ENCODE data around the gene PRPF40B.

Gene PRPF40B

DNA sequence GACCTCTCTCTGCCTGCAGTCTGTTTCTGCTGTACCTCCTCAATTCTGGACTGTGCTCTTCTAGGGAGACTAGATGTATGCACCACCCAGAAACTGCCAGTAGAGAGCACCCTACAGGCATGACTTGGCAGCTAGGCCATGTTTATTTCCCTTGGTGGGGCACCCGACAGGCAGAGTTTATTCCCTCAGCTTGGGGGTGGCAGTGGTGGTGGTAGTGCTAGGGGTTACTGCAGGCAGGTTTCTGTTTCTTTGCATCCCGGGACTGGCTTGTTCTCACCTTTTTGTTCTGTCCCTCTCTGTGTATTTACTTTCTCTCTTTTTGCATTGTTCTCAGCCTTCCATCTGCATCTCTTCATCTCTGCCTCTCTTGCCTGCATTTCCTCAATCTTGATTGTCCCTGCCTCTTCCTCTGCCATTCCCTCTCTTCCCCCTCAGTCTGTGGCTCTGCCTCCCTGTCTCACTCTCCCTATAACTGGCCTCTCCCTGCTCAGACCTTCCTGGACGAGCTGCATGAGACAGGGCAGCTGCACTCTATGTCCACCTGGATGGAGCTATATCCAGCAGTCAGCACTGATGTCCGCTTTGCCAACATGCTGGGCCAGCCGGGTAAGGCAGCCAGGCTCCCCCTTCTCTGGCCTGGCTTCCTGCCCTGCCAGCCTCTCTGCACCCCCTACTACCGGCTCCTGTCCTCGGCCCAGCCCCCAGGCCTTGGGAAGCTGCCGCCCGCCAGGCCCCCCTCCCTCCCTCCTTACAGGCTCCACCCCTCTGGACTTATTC lies 13.8 kb downstream of the PRPF40B start:
- no peak overlapping the region for H3K4me3 ChIP-seq (ENCODE audit: low read length)
- DNase-seq (ENCODE audit: low read depth), result peak; percentile 68
- TF ChIP-seq, protein P1, sequence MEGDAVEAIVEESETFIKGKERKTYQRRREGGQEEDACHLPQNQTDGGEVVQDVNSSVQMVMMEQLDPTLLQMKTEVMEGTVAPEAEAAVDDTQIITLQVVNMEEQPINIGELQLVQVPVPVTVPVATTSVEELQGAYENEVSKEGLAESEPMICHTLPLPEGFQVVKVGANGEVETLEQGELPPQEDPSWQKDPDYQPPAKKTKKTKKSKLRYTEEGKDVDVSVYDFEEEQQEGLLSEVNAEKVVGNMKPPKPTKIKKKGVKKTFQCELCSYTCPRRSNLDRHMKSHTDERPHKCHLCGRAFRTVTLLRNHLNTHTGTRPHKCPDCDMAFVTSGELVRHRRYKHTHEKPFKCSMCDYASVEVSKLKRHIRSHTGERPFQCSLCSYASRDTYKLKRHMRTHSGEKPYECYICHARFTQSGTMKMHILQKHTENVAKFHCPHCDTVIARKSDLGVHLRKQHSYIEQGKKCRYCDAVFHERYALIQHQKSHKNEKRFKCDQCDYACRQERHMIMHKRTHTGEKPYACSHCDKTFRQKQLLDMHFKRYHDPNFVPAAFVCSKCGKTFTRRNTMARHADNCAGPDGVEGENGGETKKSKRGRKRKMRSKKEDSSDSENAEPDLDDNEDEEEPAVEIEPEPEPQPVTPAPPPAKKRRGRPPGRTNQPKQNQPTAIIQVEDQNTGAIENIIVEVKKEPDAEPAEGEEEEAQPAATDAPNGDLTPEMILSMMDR (IDR thresholded peaks at IDR 0.05; ENCODE audit: insufficient read depth, low read depth, low read length, missing control alignments), result peak; percentile 81

DNA sequence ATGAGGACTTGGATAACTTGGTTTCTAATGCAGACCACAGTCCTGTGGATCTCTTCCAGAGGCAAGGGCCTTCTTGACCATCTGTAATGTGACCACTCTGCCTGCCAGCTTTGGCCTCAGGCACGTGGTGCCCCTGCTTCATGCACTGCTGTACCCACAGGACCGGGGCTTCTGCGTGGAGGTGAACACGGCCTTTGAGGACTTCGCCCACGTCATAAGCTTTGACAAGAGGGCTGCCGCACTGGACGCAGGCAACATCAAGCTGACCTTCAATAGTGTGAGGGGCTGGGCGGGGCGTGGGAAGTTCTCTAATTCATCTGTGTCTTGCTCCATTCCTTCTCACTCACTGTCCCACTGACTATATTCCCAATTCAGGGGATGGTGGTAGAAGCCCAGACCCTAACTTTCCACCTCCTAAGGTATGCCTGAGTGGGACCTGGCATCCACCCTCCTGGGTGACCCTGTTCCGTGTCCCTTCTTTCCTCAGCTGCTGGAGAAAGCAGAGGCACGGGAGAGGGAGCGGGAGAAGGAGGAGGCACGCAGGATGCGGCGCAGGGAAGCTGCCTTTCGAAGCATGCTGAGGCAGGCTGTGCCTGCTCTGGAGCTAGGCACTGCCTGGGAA lies 18.5 kb downstream of the PRPF40B start:
- DNase-seq (ENCODE audit: low read depth), result no peak
- H3K4me3 ChIP-seq (ENCODE audit: low read length), result no peak overlapping the region
- TF ChIP-seq, protein P1 (IDR thresholded peaks at IDR 0.05; ENCODE audit: insufficient read depth, low read depth, low read length, missing control alignments), result no peak

DNA sequence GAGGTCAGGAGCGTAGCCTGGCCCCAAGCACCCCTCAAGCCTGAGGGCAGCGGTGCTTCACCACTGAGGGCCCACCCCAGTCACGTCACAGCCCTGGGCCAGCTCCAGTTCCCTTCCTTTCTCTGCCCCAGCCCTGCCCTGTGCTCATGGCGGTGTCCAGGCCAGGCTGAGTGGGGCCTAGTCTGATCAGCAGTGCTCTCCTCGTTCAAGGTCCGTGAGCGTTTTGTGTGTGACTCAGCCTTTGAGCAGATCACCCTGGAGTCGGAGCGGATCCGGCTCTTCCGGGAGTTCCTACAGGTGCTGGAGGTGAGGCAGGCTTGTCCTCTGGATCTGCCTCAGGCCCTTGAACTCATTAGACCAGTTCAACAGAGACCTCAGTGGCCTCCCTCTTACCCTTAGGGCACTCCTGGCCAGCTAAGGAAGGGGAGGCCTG lies 19.0 kb downstream of the PRPF40B start:
- H3K4me3 ChIP-seq (ENCODE audit: low read length), result no peak overlapping the region
- DNase-seq (ENCODE audit: low read depth), result peak; percentile 80
- TF ChIP-seq, protein P1 (IDR thresholded peaks at IDR 0.05; ENCODE audit: insufficient read depth, low read depth, low read length, missing control alignments), result no peak

DNA sequence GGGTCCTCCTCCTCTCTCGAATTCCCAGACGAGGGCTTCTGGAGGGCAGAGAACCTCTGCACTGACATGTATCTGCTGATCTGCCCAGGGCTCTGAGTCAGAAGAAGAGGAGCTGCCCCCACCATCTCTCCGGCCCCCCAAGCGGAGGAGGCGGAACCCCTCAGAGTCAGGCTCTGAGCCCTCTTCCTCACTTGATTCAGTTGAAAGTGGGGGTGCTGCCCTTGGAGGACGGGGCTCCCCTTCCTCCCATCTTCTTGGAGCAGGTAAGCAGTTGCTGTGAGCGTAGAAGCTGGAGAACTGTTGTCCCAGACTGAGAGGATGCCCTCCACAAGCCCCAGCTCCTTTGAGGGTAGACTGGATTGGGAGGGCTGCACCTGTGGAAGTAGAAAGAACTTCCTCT lies 19.8 kb downstream of the PRPF40B start:
- H3K4me3 ChIP-seq (ENCODE audit: low read length), result no peak overlapping the region
- DNase-seq (ENCODE audit: low read depth), result no peak
- TF ChIP-seq, protein P1 (IDR thresholded peaks at IDR 0.05; ENCODE audit: insufficient read depth, low read depth, low read length, missing control alignments), result no peak

DNA sequence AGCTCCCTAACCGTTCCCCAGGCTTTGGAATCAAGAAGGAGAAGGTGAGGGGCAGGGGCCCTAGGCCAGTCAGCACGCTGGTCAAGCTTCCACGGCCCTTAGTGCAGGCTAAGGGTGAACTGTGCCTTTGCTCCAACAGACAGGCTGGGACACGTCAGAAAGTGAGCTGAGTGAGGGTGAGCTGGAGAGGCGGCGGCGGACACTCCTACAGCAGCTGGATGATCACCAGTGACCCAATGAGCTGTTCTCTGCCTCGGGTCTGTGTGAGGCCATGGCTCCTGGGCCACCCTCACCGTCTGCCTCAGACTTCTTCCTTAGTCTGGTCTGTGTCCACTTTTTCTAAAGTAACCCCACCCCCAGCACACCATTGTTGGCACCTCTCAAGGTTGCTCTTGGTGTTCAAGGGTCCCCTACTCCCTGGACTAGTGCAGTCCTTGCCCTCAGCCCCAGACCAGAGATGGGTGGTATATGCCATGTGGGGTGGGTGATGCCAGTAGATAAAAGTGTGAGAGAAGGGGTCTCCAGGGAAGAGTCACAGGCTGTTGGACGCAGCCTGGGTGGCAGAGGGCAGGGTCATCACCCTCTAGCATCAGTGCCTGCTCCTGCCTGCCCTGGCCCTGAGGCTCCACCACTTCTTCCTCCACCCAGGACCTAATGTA lies 20.7 kb downstream of the PRPF40B start:
- TF ChIP-seq, protein P1 (IDR thresholded peaks at IDR 0.05; ENCODE audit: insufficient read depth, low read depth, low read length, missing control alignments), result no peak
- H3K4me3 ChIP-seq (ENCODE audit: low read length), result no peak overlapping the region
- DNase-seq (ENCODE audit: low read depth), result peak; percentile 85

DNA sequence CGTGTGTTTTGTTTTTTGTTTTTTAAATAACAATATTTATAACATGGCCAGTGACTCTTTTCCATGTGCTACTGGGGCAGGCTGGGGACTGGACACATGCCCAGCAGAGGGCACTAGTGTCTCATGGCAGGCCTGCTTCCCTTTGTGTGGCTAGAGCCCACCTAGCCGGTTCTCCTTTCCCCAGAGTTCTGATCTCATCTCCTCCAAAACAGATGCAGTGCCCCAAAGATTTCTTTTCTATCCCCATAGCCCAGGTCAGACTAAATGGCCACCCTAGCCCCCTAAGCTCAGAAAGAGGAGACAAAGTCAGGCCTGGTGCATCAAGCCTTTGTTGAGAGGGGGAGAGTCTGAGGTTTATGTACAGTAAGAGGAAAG lies 21.2 kb downstream of the PRPF40B start:
- DNase-seq (ENCODE audit: low read depth), result peak; percentile 77
- TF ChIP-seq, protein P1 (IDR thresholded peaks at IDR 0.05; ENCODE audit: insufficient read depth, low read depth, low read length, missing control alignments), result peak; percentile 83
- no peak overlapping the region for H3K4me3 ChIP-seq (ENCODE audit: low read length)
